HepG2 (cell line): ENCODE results near the gene UCKL1. TPM values are rescaled to one million over a fixed set of nuclear protein-coding genes. Genes with fewer than 3 reads are reported as not detected.
A peak's percentile ranks its signal among the peaks of the same experiment; 100 is the strongest.

ENCODE experiments used
- ATAC-seq: fragments of 200-7000 bp; cut with Tn5 transposase; 3 replicates; pipeline ENCODE4 v1.9.1; 2020; ENCODE audit warnings: mild to moderate bottlenecking, moderate library complexity
- BruUV-seq: library from RNA; stranded (reverse); fragments of 400-500 nt; replicated peaks from 2 replicates; lab custom pipeline; 2021; lab: Mats Ljungman, UMichigan
- CTCF ChIA-PET: fragments of 300-600 bp; formaldehyde crosslinking; extraction: SDS; loops from one replicate; lab custom pipeline; 2021; ENCODE audit warnings: low total read pairs, inconsistent platforms, low intra/inter-chr PET ratio; lab: Yijun Ruan, JAX
- POLR2A ChIA-PET: fragments of 350-600 bp; sonication (Branson Sonifier 250); formaldehyde crosslinking; loops from one replicate; lab custom pipeline; 2020; ENCODE audit warnings: antibody characterized with exemption, inconsistent platforms; lab: Yijun Ruan, JAX
- DNase-seq: peaks from one replicate; pipeline ENCODE4 v3.0.0-alpha.2; 2015; ENCODE audit warnings: low spot score
- FAIRE-seq: peaks from 3 replicates; lab custom pipeline; 2011; peaks lifted over from hg19 to GRCh38; lab: Jason Lieb, UNC
- H2AFZ ChIP-seq: one replicate; pipeline ENCODE4 v1.6.1; 2011; ENCODE audit warnings: low read length, inconsistent platforms
- H3K27ac ChIP-seq: fragments of 300-600 bp; 3 replicates; pipeline ENCODE4 v1.8.0; 2011; ENCODE audit warnings: mixed run types, mild to moderate bottlenecking, mixed read lengths, low read length, inconsistent platforms; ENCODE audit not compliant: insufficient read depth; ENCODE audit errors: extremely low read length
- H3K27me3 ChIP-seq, 2 experiments: fragments of 200-600 bp in 1 of 2; 2 replicates in 1 of 2; 3 replicates in 1 of 2; pipeline versions ENCODE4 v1.6.0 to v1.8.0; 2011; ENCODE audit warnings: low read length in 2 of 2, mild to moderate bottlenecking in 2 of 2, moderate library complexity in 2 of 2, inconsistent platforms in 1 of 2; ENCODE audit not compliant: insufficient read depth in 2 of 2, control insufficient read depth in 1 of 2
- H3K36me3 ChIP-seq, 2 experiments: fragments of 200-600 bp in 1 of 2; replicated peaks in 1 of 2; 2 replicates in 1 of 2; 3 replicates in 1 of 2; pipeline versions ENCODE4 v1.5.1 to v1.8.0; 2011; ENCODE audit warnings: low read length in 2 of 2, inconsistent platforms in 1 of 2; ENCODE audit not compliant: insufficient read depth in 2 of 2, control insufficient read depth in 1 of 2
- H3K4me1 ChIP-seq: 2 replicates; pipeline ENCODE4 v1.5.1; 2012; ENCODE audit warnings: low read length, inconsistent platforms; ENCODE audit not compliant: insufficient read depth
- H3K4me2 ChIP-seq: 2 replicates; pipeline ENCODE4 v1.6.0; 2011; ENCODE audit warnings: low read depth, low read length, inconsistent platforms
- H3K4me3 ChIP-seq, 3 experiments: fragments of 200-600 bp in 1 of 3; sonication (generic), shearing (Covaris generic) in 1 of 3; replicated peaks in 1 of 3; 2 replicates each; pipeline ENCODE4 v1.5.1; 2011 to 2016; ENCODE audit warnings: low read length in 3 of 3, inconsistent platforms in 2 of 3, low read depth in 2 of 3, mild to moderate bottlenecking in 2 of 3, control low read depth in 1 of 3, mixed read lengths in 1 of 3; ENCODE audit not compliant: insufficient read depth in 1 of 3
- H3K79me2 ChIP-seq: one replicate; pipeline ENCODE4 v1.6.1; 2011; ENCODE audit warnings: low read length, inconsistent platforms; ENCODE audit not compliant: insufficient read depth
- H3K9ac ChIP-seq: 2 replicates; pipeline ENCODE4 v1.6.0; 2011; ENCODE audit warnings: mild to moderate bottlenecking, low read depth, low read length, inconsistent platforms; ENCODE audit not compliant: insufficient read depth
- H3K9me3 ChIP-seq: 2 replicates; pipeline ENCODE4 v1.5.1; 2012; ENCODE audit warnings: mild to moderate bottlenecking, low read length
- H4K20me1 ChIP-seq: 2 replicates; pipeline ENCODE4 v1.6.0; 2011; ENCODE audit warnings: inconsistent platforms, mild to moderate bottlenecking, low read length, moderate library complexity; ENCODE audit not compliant: insufficient read depth
- ATF2 ChIP-seq: sonication (generic); formaldehyde crosslinking; IDR thresholded peaks from 2 replicates; pipeline ENCODE4 v1.4.0; 2020; ENCODE audit warnings: missing genetic modification reagents
- FOXA1 ChIP-seq, 2 experiments: fragments of 450-650 bp in 1 of 2; sonication (generic) in 1 of 2; formaldehyde crosslinking in 1 of 2; IDR thresholded peaks; 2 replicates each; pipeline versions ENCODE4 v1.4.0 to v1.6.1; 2016 to 2020; ENCODE audit warnings: missing genetic modification reagents in 1 of 2
- GATAD1 ChIP-seq: IDR thresholded peaks from 2 replicates; pipeline ENCODE4 v1.6.1; 2016; ENCODE audit warnings: missing genetic modification reagents, missing compliant biosample characterization
- HCFC1 ChIP-seq: fragments of 150-350 bp; IDR thresholded peaks from 2 replicates; pipeline ENCODE4 v1.6.1; 2014; ENCODE audit warnings: low read depth, low read length
- MED1 ChIP-seq: sonication (generic); formaldehyde crosslinking; IDR thresholded peaks from 2 replicates; pipeline ENCODE4 v1.4.0; 2020; ENCODE audit warnings: missing genetic modification reagents
- TAF15 ChIP-seq: fragments of 200-400 bp; formaldehyde crosslinking; IDR thresholded peaks from one replicate; pipeline ENCODE4 v1.6.1; 2018; ENCODE audit warnings: mild to moderate bottlenecking, low read depth, low read length; ENCODE audit not compliant: poor library complexity, severe bottlenecking
- ZNF207 ChIP-seq: fragments of 450-650 bp; IDR thresholded peaks from 2 replicates; pipeline ENCODE4 v1.6.1; 2016; ENCODE audit warnings: antibody characterized with exemption, borderline replicate concordance
- ZNF580 ChIP-seq: IDR thresholded peaks from 2 replicates; pipeline ENCODE4 v1.6.1; 2016; ENCODE audit warnings: low read depth, borderline replicate concordance
- ZNF746 ChIP-seq: sonication (generic); formaldehyde crosslinking; IDR thresholded peaks from 2 replicates; pipeline ENCODE4 v1.8.0; 2022; ENCODE audit warnings: mild to moderate bottlenecking, missing genetic modification reagents
- ZNF766 ChIP-seq: sonication (generic); formaldehyde crosslinking; IDR thresholded peaks from 2 replicates; pipeline ENCODE4 v1.5.0; 2020; ENCODE audit warnings: missing genetic modification reagents, borderline replicate concordance
- WGBS: methylation state at CpG from one replicate; pipeline ENCODE4 v1.1.6; 2017; ENCODE audit warnings: low lambda C conversion rate; 5-methylcytosine and 5-hydroxymethylcytosine counted together
- in situ Hi-C: cut with HindIII; loops from 2 replicates; pipeline ENCODE4 v1.10.0; 2017; ENCODE audit warnings: low pct_unique_long_range_greater_than_20kb; ENCODE audit not compliant: extremely low pct_ligation_motif_present
- intact Hi-C: fragments of 100-400 bp; cut with micrococcal nuclease; formaldehyde crosslinking; loops from one replicate; pipeline ENCODE4 v1.10.0; 2022; ENCODE audit not compliant: unreplicated experiment
- polyA plus RNA-seq, 8 experiments: library from polyadenylated mRNA; depleted of rRNA in 3 of 8; stranded (reverse) in 7 of 8; unstranded in 1 of 8; fragments of >200 nt; fragmentation: Illumina TruSeq in 4 of 8; extraction: Trizol in 4 of 8; gene quantifications; 2 replicates each; pipeline versions ENCODE4 v1.2.1 to v1.2.3, GENCODE V29; 2011 to 2016; ENCODE audit warnings: low read depth in 4 of 8, missing spikeins in 1 of 8, mixed read lengths in 1 of 8; ENCODE audit not compliant: insufficient read depth in 1 of 8
- total RNA-seq, 5 experiments: library from RNA; depleted of rRNA; stranded (reverse); fragments of >200 nt; fragmentation: Illumina TruSeq; extraction: Trizol; gene quantifications; 2 replicates each; pipeline ENCODE4 v1.2.3, GENCODE V29; 2016; ENCODE audit warnings: low read depth in 1 of 5
- TF ChIP-seq, protein P1 (sequence below): sonication (generic); formaldehyde crosslinking; IDR thresholded peaks from 2 replicates; pipeline ENCODE4 v1.4.0; 2020; ENCODE audit warnings: missing genetic modification reagents, mild to moderate bottlenecking, borderline replicate concordance
- TF ChIP-seq, protein P2 (sequence below): IDR thresholded peaks from 2 replicates; pipeline ENCODE4 v1.6.1; 2016
- TF ChIP-seq, protein P3 (sequence below): sonication (generic); formaldehyde crosslinking; IDR thresholded peaks from 2 replicates; pipeline ENCODE4 v1.4.0; 2020; ENCODE audit warnings: mild to moderate bottlenecking, low read depth, missing genetic modification reagents
- TF ChIP-seq, protein P4 (sequence below): sonication (generic); formaldehyde crosslinking; IDR thresholded peaks from 2 replicates; pipeline ENCODE4 v1.5.1; 2020; ENCODE audit warnings: missing genetic modification reagents, mild to moderate bottlenecking, borderline replicate concordance

Gene UCKL1
- total and polyA plus RNA-seq, 2 of the 13 experiments (the other 11 are each of a cell fraction or from before 2014, with no cell fraction given), result 50.2 to 126 TPM

DNA sequence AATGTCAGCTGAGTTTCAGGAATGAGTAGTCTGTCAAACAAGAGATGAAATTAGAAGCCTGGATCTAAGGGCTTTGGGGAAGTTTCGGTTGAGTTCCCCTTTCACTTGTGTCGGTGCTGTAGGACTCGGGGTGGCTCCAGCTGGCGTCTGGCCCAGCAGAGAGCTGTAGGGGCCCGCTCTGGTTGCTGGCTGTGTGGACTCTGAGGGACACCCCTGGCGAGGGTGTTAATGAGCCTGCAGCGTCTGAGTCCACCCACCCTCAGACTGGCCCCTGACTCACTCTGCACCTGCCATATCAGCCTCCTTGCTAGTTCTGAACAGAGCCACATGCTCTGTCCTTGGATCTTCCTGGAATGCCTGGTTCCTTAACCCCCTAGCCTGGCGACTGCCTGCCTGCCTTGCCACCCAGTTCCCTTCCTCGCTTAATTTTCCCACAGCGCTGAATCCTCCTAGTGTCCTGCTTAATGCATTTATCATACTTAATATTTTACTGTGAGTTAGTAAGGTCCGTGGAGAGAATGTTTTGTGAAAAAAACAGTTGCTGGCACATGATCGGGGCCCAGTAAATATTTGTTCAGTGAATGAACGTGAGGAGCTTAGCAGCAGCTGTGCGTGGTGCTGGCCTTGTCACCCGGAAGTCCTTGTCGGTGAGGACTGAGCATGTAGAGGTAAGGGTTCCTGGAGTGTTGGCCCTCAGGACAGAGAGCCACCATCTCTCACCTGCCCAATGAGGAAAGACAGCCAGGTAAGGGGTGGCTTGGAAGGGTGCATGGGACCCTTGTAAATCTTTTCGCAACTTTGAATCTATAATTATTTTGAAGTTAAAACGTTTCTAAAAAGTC is 59.7 kb downstream of the UCKL1 start:
- intact Hi-C loops, result no loop called here
- H2AFZ ChIP-seq, result no peak overlapping the region
- peak overlapping the region; percentile 76 for H3K9ac ChIP-seq
- ChIA-PET CTCF (no interaction called here), POLR2A (interaction anchor here (0.6 to 4.7 kb wide), 22 partner anchors 9 to 322 kb away, joined by 3 to 71 read pairs (median 4); partner anchors contain the start of genes ARFRP1, C20orf204, HELZ2 and PRPF6)
- FAIRE-seq (peak; percentile 87), ATAC-seq (peak; percentile 71), DNase-seq (peak; percentile 87)
- H3K79me2 ChIP-seq, result peaks cover 57% of the 10 kb centered on the region
- peak overlapping the region; percentile 96 for H3K4me2 ChIP-seq
- peak overlapping the region; percentile 73 to 82 (median 77) for H3K4me3 ChIP-seq
- BruUV-seq, result TSS peak; percentile 49
- in situ Hi-C loops, result no loop called here
- peaks cover 56% of the 10 kb centered on the region for H3K4me1 ChIP-seq
- H3K27ac ChIP-seq, result peak overlapping the region; percentile 60
- peaks cover 8 to 17% of the 10 kb centered on the region in 2 experiments for H3K36me3 ChIP-seq
- no peaks in the 10 kb centered on the region; a peak in 1 of 5 replicates for H3K27me3 ChIP-seq
- WGBS, result 5% methylated on average over 18 of the region's 18 CpGs
- peaks cover 40% of the 10 kb centered on the region; the same call in 1 of the 2 replicates for H4K20me1 ChIP-seq
- no peaks in the 10 kb centered on the region for H3K9me3 ChIP-seq
- TF ChIP-seq GATAD1 (CRISPR knock-in tag) (peak; percentile 78; the same call in 1 of the 2 replicates), HCFC1 (peak; percentile 30; the same call in 1 of the 2 replicates), ZNF746 (no peak), ZNF580 (CRISPR knock-in tag) (peak; percentile 42; the same call in 1 of the 2 replicates), ZNF207 (no peak), MED1 (CRISPR knock-in tag) (peak; percentile 76), TAF15 (no peak), ZNF766 (CRISPR knock-in tag) (peak; percentile 24; the same call in 1 of the 2 replicates), ATF2 (CRISPR knock-in tag) (peak; percentile 65), FOXA1 (IDR thresholded peaks at IDR 0.05) (no peak), FOXA1 (CRISPR knock-in tag; IDR thresholded peaks at IDR 0.05) (peak; percentile 87)
- TF ChIP-seq, protein P1, sequence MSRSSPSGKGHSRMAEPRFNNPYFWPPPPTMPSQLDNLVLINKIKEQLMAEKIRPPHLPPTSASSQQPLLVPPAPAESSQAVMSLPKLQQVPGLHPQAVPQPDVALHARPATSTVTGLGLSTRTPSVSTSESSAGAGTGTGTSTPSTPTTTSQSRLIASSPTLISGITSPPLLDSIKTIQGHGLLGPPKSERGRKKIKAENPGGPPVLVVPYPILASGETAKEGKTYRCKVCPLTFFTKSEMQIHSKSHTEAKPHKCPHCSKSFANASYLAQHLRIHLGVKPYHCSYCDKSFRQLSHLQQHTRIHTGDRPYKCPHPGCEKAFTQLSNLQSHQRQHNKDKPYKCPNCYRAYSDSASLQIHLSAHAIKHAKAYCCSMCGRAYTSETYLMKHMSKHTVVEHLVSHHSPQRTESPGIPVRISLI (CRISPR knock-in tag), result peak; percentile 91
- TF ChIP-seq, protein P2, sequence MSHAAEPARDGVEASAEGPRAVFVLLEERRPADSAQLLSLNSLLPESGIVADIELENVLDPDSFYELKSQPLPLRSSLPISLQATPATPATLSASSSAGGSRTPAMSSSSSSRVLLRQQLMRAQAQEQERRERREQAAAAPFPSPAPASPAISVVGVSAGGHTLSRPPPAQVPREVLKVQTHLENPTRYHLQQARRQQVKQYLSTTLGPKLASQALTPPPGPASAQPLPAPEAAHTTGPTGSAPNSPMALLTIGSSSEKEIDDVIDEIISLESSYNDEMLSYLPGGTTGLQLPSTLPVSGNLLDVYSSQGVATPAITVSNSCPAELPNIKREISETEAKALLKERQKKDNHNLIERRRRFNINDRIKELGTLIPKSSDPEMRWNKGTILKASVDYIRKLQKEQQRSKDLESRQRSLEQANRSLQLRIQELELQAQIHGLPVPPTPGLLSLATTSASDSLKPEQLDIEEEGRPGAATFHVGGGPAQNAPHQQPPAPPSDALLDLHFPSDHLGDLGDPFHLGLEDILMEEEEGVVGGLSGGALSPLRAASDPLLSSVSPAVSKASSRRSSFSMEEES (CRISPR knock-in tag), result peak; percentile 88
- TF ChIP-seq, protein P3, sequence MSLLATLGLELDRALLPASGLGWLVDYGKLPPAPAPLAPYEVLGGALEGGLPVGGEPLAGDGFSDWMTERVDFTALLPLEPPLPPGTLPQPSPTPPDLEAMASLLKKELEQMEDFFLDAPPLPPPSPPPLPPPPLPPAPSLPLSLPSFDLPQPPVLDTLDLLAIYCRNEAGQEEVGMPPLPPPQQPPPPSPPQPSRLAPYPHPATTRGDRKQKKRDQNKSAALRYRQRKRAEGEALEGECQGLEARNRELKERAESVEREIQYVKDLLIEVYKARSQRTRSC (CRISPR knock-in tag), result no peak
- TF ChIP-seq, protein P4, sequence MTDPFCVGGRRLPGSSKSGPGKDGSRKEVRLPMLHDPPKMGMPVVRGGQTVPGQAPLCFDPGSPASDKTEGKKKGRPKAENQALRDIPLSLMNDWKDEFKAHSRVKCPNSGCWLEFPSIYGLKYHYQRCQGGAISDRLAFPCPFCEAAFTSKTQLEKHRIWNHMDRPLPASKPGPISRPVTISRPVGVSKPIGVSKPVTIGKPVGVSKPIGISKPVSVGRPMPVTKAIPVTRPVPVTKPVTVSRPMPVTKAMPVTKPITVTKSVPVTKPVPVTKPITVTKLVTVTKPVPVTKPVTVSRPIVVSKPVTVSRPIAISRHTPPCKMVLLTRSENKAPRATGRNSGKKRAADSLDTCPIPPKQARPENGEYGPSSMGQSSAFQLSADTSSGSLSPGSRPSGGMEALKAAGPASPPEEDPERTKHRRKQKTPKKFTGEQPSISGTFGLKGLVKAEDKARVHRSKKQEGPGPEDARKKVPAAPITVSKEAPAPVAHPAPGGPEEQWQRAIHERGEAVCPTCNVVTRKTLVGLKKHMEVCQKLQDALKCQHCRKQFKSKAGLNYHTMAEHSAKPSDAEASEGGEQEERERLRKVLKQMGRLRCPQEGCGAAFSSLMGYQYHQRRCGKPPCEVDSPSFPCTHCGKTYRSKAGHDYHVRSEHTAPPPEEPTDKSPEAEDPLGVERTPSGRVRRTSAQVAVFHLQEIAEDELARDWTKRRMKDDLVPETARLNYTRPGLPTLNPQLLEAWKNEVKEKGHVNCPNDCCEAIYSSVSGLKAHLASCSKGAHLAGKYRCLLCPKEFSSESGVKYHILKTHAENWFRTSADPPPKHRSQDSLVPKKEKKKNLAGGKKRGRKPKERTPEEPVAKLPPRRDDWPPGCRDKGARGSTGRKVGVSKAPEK, result 0 out of 2 replicates have a peak, but pooled peaks have one; percentile 28
